ENCODE measurements around the gene ECEL1. TPM values are rescaled to one million over a fixed set of nuclear protein-coding genes. Genes with fewer than 3 reads are reported as not detected.

The ECEL1 gene
- total and polyA plus RNA-seq, 2 experiments from 2014 or later = 1.1 to 1.2 TPM

DNA sequence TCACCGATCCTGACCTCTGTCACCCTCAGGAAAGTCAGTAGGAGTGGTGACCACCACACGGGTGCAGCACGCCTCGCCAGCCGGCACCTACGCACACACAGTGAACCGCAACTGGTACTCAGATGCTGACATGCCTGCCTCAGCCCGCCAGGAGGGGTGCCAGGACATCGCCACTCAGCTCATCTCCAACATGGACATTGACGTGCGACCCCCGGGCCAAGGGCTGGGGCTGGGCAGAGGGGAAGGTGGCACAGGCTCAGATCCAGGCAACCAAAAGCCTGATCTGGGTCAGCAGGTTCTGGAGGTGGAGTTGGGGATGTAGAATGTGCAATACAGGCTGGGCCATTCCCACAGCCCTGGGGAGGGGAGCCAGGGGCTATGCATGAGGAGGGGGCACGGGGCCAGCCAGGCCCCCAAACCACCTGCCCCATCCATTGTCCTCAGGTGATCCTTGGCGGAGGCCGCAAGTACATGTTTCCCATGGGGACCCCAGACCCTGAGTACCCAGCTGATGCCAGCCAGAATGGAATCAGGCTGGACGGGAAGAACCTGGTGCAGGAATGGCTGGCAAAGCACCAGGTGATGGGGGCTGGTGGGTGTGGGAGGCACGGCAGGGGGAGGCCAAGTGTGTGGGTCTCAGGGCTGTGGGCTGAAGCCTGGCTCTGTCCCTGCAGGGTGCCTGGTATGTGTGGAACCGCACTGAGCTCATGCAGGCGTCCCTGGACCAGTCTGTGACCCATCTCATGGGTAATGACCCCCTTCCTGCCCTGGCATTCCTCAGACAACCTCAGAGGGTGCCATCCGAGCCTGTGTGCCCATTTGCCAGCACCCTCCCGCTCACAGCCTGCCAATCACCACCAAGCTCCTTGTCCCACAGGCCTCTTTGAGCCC is 30.3 kb downstream of the ECEL1 start:
- Histone ChIP-seq H3K4me1 (ENCODE audit: insufficient read depth) (peaks cover 3% of the 10 kb centered on the region), H3K36me3 (replicated peaks; ENCODE audit: insufficient read depth, low read depth) (no peaks in the 10 kb centered on the region), H3K27ac (no peak overlapping the region), H3K4me2 (no peak overlapping the region), H2AFZ (no peak overlapping the region), H3K27me3 (peaks cover 13% of the 10 kb centered on the region), H3K79me2 (no peaks in the 10 kb centered on the region), H3K9me2 (replicated peaks; ENCODE audit: insufficient read depth) (no peaks in the 10 kb centered on the region), H3K4me3 (no peak overlapping the region), H4K20me1 (ENCODE audit: insufficient read depth, poor library complexity, severe bottlenecking) (no peaks in the 10 kb centered on the region), H3K9me3 (ENCODE audit: low read depth) (no peaks in the 10 kb centered on the region)
- DNase-seq (ENCODE audit: low spot score) = no peak
- WGBS (ENCODE audit: low lambda C conversion rate, missing lambda C conversion rate) = 95% methylated on average over 16 of the region's 21 CpGs
- TF ChIP-seq CTCF (IDR thresholded peaks at IDR 0.05; ENCODE audit: poor library complexity) (no peak), EZH2phosphoT487 (IDR thresholded peaks at IDR 0.05; ENCODE audit: low read depth, severe bottlenecking, unreplicated experiment) (no peak), EZH2 (IDR thresholded peaks at IDR 0.05; ENCODE audit: borderline replicate concordance) (no peak)

DNA sequence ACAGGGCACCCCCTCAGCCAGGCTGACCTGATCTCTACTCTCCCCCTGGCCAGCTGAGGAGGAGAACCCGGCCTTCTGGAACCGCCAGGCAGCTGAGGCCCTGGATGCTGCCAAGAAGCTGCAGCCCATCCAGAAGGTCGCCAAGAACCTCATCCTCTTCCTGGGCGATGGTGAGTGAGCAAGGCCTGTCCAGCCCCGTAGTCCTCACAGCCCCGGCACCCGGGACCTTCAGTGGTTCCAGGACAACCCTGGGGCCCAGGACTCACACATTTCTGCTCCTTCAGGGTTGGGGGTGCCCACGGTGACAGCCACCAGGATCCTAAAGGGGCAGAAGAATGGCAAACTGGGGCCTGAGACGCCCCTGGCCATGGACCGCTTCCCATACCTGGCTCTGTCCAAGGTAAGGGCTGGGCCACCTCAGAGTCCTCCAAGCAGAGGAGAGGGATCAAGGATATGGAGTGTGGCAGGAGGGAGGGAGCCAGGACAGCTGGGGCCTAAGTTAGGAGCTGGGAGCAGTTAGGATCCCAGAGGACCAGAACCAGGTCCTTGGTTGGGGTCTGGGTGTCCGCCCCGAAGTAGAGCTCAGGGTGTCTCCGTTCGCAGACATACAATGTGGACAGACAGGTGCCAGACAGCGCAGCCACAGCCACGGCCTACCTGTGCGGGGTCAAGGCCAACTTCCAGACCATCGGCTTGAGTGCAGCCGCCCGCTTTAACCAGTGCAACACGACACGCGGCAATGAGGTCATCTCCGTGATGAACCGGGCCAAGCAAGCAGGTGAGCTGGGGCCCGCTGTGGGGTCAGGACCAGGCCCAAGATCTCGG is 31.1 kb downstream of the ECEL1 start:
- WGBS (ENCODE audit: low lambda C conversion rate, missing lambda C conversion rate) = 95% methylated on average over 27 of the region's 27 CpGs

More for the DNA sequence above, 31.1 kb downstream of the ECEL1 start:
- H3K4me3 ChIP-seq = no peak overlapping the region
- H3K79me2 ChIP-seq = no peaks in the 10 kb centered on the region
- no peaks in the 10 kb centered on the region for H3K9me3 ChIP-seq (ENCODE audit: low read depth)
- H3K27me3 ChIP-seq = peaks cover 5% of the 10 kb centered on the region
- no peaks in the 10 kb centered on the region for H4K20me1 ChIP-seq (ENCODE audit: insufficient read depth, poor library complexity, severe bottlenecking)
- DNase-seq (ENCODE audit: low spot score) = peak; percentile 13
- no peak overlapping the region for H2AFZ ChIP-seq
- H3K36me3 ChIP-seq (replicated peaks; ENCODE audit: insufficient read depth, low read depth) = no peaks in the 10 kb centered on the region
- H3K27ac ChIP-seq = peak overlapping the region; percentile 34
- peaks cover 3% of the 10 kb centered on the region for H3K4me1 ChIP-seq (ENCODE audit: insufficient read depth)
- peak overlapping the region; percentile 25 for H3K4me2 ChIP-seq
- H3K9me2 ChIP-seq (replicated peaks; ENCODE audit: insufficient read depth) = no peaks in the 10 kb centered on the region
- TF ChIP-seq EZH2 (IDR thresholded peaks at IDR 0.05; ENCODE audit: borderline replicate concordance) (no peak), CTCF (IDR thresholded peaks at IDR 0.05; ENCODE audit: poor library complexity) (no peak), EZH2phosphoT487 (IDR thresholded peaks at IDR 0.05; ENCODE audit: low read depth, severe bottlenecking, unreplicated experiment) (no peak)
